Adrenal gland (tissue), 12 donors: ENCODE results near the gene INS. TPM values are rescaled to one million over a fixed set of nuclear protein-coding genes. Genes with fewer than 3 reads are reported as not detected.

Source experiments
- DNase-seq, 7 donors: peaks; one replicate each; pipeline ENCODE4 v3.0.0-alpha.2; 2019 to 2020
- H3K27ac ChIP-seq, 5 donors: fragments of 200-600 bp; sonication (generic) in 4 of 5; 1 replicate in 3 of 5; 2 replicates in 2 of 5; pipeline versions ENCODE4 v1.5.1 to v1.8.0; 2016 to 2020; ENCODE audit warnings: mild to moderate bottlenecking in 1 of 5
- H3K27me3 ChIP-seq: fragments of 200-600 bp; 2 replicates; pipeline ENCODE4 v1.8.0; 2021
- H3K36me3 ChIP-seq, 2 donors: fragments of 200-600 bp; replicated peaks in 1 of 2; 1 replicate in 1 of 2; 2 replicates in 1 of 2; pipeline versions ENCODE4 v1.5.1 to v1.8.0; 2018 to 2022
- H3K4me1 ChIP-seq, 2 donors: fragments of 200-600 bp; replicated peaks in 1 of 2; 1 replicate in 1 of 2; 2 replicates in 1 of 2; pipeline versions ENCODE4 v1.5.1 to v1.8.0; 2018 to 2021
- H3K4me3 ChIP-seq, 4 donors: fragments of 200-600 bp; sonication (generic) in 3 of 4; one replicate each; pipeline ENCODE4 v1.5.1; 2016 to 2018
- H3K9me3 ChIP-seq, 3 donors: fragments of 200-600 bp; sonication (generic) in 1 of 3; replicated peaks in 1 of 3; 1 replicate in 2 of 3; 2 replicates in 1 of 3; pipeline versions ENCODE4 v1.5.1 to v1.8.0; 2016 to 2021
- CTCF ChIP-seq, 6 experiments: fragments of 450-650 bp in 4 of 6; fragments of 200-600 bp in 2 of 6; sonication (generic) in 1 of 6; IDR thresholded peaks; 1 replicate in 5 of 6; 2 replicates in 1 of 6; pipeline versions ENCODE4 v1.5.1 to v1.8.0; 2016 to 2021; ENCODE audit warnings: antibody characterized with exemption in 6 of 6, mild to moderate bottlenecking in 2 of 6, moderate library complexity in 1 of 6
- POLR2A ChIP-seq, 2 donors: fragments of 450-650 bp; IDR thresholded peaks; one replicate each; pipeline ENCODE4 v1.6.1; 2017; ENCODE audit warnings: antibody characterized with exemption in 2 of 2, mild to moderate bottlenecking in 2 of 2, moderate library complexity in 1 of 2
- WGBS, 4 donors: extraction: QIAGEN DNeasy Blood & Tissue Kit in 2 of 4; methylation state at CpG; one replicate each; pipeline versions ENCODE4 v1.1.5 to v1.1.7; 2013 to 2017; 5-methylcytosine and 5-hydroxymethylcytosine counted together
- intact Hi-C, 2 donors: fragments of 100-400 bp; cut with DNase I; formaldehyde crosslinking; loops; one replicate each; pipeline versions ENCODE4 v1.14.1 to v1.15.0; 2022 to 2023
- polyA plus RNA-seq, 3 donors: library from polyadenylated mRNA; stranded (reverse); fragments of 200-250 nt in 2 of 3; fragments of 350-450 nt in 1 of 3; fragmentation: Illumina TruSeq in 1 of 3; extraction: RNeasy Lipid Tissue Mini Kit (QIAGEN cat#74804) in 1 of 3; gene quantifications; one replicate each; pipeline ENCODE4 v1.2.3, GENCODE V29; 2013 to 2014
- total RNA-seq, 9 donors: library from RNA; depleted of rRNA in 4 of 9; stranded (reverse); fragments of >200 nt in 4 of 9; fragments of 120-200 nt in 1 of 9; fragmentation: NEBNext Ultra II Directional in 1 of 9; extraction: Animal tissue kit (Norgen Biotek cat#: 25700) in 1 of 9; gene quantifications; one replicate each; pipeline versions ENCODE4 v1.1.0 to v1.2.4, GENCODE V29; 2013 to 2023
- donor health status: healthy with polysubstance abuse.
- donor health status: Bipolar disorder and iron deficiency.
- donor health status: DM: yes; HTN: yes; CAD: no.
- donor health status: DM: no; HTN: no; CAD: no.
- donor health status: DM: no; HTN: no; CAD: no.
- donor health status: DM: yes; HTN: yes; CAD: no.

INS gene
- total and polyA plus RNA-seq, 12 donors: 0.72 to 45.2 (median 6.5) TPM; not detected in 8

GRCh38 chr11:2120359-2121100, 40.5 kb downstream of the INS start:
- H3K27ac ChIP-seq: no peak overlapping the region
- H3K4me3 ChIP-seq: no peak overlapping the region
- no peak for DNase-seq
- intact Hi-C loops: no loop called here
- WGBS, 4 donors: 60 to 86% (median 72%) methylated on average over 5 to 23 of the region's 23 CpGs
- H3K4me1 ChIP-seq: no peaks in the 10 kb centered on the region
- peaks cover 13% of the 10 kb centered on the region for H3K27me3 ChIP-seq
- H3K9me3 ChIP-seq: peaks cover 0 to 5% (median 0%) of the 10 kb centered on the region in 3 donors
- H3K36me3 ChIP-seq: no peaks in the 10 kb centered on the region
- TF ChIP-seq POLR2A (IDR thresholded peaks at IDR 0.05) (no peak), CTCF (IDR thresholded peaks at IDR 0.05) (no peak)

GRCh38 chr11:2118677-2119076, 42.3 kb downstream of the INS start:
- Histone ChIP-seq H3K27me3 (peaks cover 13% of the 10 kb centered on the region), H3K4me1 (no peaks in the 10 kb centered on the region), H3K27ac (no peak overlapping the region), H3K36me3 (no peaks in the 10 kb centered on the region), H3K4me3 (no peak overlapping the region), H3K9me3 (peaks cover 0 to 5% (median 0%) of the 10 kb centered on the region in 3 donors)
- no peak for DNase-seq
- 68 to 74% (median 71%) methylated on average over 4 of the region's 4 CpGs for WGBS, 4 donors
- intact Hi-C loops: no loop called here
- TF ChIP-seq CTCF (IDR thresholded peaks at IDR 0.05) (no peak), POLR2A (IDR thresholded peaks at IDR 0.05) (no peak)

DNA sequence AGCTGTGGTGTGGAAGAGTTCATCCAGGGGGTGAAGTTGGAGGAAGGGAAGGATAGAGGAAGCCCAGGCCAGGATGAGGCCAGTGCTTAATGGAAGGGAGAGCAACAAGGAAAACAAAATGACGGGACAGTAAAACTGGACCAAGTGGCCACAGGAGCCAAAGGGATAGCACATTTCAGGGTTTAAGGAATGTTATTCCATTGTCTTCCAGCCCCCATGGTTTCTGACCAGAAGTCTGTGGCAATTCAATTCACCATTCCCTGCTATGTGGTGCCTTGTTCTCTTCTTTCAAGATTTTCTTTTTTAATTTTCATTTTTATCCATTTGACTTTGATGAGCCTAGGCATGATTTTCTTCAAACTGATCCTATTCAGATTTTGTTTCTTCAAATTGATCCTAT, 44.3 kb downstream of the INS start:
- Histone ChIP-seq H3K4me1 (no peaks in the 10 kb centered on the region), H3K36me3 (no peaks in the 10 kb centered on the region), H3K4me3 (no peak overlapping the region), H3K9me3 (peaks cover 0 to 5% (median 0%) of the 10 kb centered on the region in 3 donors), H3K27ac (no peak overlapping the region), H3K27me3 (peaks cover 8% of the 10 kb centered on the region)
- WGBS, 4 donors: 73 to 88% (median 81%) methylated on average over 1 of the region's 1 CpG
- no peak for DNase-seq
- TF ChIP-seq POLR2A (IDR thresholded peaks at IDR 0.05) (no peak), CTCF (IDR thresholded peaks at IDR 0.05) (no peak)
- intact Hi-C loops: no loop called here

GRCh38 chr11:2115308-2115707, 45.7 kb downstream of the INS start:
- DNase-seq: no peak
- Histone ChIP-seq H3K27me3 (no peaks in the 10 kb centered on the region), H3K4me1 (no peaks in the 10 kb centered on the region), H3K27ac (no peak overlapping the region), H3K4me3 (no peak overlapping the region), H3K9me3 (peaks cover 0 to 5% (median 0%) of the 10 kb centered on the region in 3 donors), H3K36me3 (no peaks in the 10 kb centered on the region)
- intact Hi-C loops: no loop called here
- TF ChIP-seq POLR2A (IDR thresholded peaks at IDR 0.05) (no peak), CTCF (IDR thresholded peaks at IDR 0.05) (no peak)
- 90 to 97% (median 93%) methylated on average over 9 to 12 of the region's 12 CpGs for WGBS, 4 donors
